Stimulated activated CD8-positive, alpha-beta memory T cell treated with anti-CD3 and anti-CD28 coated beads, Interleukin-7, amount 100 ng/mL, for 1 hour (primary cell): ENCODE data around the gene NDNF.

Experiments used
- DNase-seq, 2 donors: peaks; one replicate each; pipeline ENCODE4 v3.0.0-alpha.2; 2020; ENCODE audit warnings: low read depth in 2 of 2

The NDNF gene

DNA sequence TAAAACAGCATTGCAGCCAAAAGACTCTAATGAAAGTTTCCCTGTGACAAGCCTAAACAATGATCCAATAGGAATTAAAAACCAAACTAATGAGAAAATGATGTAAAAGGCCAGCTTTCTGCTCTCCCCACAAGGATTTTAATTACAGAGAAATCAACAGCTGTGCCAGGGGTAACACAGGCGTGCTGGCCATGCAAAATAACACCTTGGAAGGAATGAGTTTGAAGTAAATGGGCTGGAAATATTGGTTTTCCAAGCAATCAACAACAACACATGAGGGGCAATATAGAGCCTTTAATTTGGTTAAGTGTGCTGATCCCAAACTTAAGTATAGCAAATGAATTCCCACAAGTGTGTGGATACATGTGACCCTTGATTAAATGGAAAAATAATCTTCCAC is 56.9 kb downstream of the NDNF start:
- no peak for DNase-seq

DNA sequence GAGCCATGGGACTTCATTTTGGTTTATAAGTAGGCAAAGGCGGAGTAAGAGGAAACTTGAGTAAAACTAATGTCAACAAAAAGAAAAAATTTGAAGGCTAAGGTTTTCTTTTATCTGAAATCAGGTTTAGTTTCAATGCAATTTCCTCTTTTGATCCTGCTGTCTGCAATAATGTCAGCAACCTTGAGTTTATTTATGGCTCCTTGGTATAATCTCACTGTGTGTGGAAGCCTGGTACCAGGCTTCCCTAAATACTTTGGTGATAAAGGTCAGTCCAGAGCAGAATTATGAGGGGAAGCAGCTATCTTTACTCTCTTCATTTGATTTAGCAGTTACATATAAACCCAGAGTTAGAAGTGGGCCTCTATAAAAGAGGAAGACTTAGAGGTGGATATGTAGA is 57.8 kb downstream of the NDNF start:
- DNase-seq: no peak

GRCh38 chr4:121011780-121012340 is 60.5 kb downstream of the NDNF start:
- DNase-seq: no peak

DNA sequence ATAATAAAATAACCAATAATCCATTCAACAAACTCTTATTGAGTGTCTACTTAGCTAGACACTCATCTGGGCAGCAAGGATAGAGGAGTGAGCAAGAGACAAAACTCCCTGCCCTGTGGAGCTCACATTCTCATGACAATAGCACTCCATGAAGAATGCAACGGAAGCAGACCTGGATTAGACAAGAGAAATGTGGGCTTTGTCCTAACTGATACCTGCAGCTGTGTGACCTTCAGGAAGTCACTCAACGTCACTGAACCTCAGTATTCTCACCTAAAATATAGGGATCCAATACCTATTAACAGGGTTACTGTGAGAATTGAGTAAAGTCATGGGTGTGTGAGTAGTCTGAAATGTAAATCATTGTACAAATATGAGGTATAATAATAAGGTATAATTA is 61.2 kb downstream of the NDNF start:
- DNase-seq: no peak

DNA sequence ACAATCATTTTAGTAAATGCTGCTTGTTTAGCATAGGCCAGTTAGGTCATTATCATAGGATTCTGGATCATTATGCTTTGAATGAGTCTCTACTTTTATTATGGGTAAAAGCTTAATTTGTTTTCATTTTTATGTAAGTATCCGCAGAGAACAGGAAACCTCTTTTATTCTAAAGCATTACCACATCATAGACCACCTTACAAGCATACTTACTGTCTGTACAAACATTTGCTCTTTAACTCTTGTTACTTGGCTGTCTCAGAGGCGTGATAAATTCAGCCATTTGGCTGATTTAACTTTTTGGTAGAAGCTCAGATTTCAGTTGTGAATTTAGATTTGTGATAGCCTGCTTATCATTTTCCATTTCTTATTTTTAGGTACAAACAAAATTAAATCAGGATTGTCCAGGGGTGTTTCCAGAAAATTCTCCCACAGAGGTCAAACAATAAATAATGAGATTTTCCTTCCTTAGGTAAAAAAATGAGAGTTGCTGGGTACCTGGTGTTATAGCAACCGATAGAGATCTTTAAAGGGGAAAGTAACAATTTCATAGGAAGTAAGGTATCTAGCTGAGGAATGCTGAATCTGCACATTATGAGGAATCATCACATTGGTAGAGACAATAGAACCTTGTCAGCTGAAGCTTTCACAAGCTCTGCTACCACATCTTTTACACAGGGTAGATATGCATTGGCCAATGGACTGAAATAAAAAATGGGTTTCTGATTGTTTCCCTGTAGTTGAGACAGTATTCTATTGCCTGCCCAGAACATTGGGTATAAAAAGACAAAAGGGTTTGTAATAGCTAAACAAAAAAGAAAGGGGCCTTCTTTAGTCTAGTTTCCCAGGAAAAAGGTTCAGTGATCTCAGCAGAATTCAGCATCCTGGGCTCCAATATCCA is 62.5 kb downstream of the NDNF start:
- DNase-seq: no peak

DNA sequence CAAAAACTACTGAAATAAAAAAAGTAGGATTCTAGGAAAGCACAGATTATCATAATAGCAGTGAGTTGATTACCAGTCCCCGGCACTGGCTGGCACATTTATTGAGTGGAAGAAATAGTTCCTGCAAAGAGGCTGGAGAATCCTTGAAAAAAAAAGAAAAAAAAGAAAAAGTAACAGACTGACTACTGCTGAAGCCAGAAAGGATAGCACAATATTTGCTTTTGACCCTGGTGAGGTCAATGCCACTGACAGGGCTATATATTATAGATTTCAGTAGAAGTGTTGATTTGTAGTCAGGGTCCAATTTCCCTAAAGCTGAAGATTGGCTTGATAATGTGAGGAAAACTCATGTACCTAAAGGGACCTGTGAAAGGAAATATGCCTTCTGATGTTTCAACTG is 64.7 kb downstream of the NDNF start:
- no peak for DNase-seq

DNA sequence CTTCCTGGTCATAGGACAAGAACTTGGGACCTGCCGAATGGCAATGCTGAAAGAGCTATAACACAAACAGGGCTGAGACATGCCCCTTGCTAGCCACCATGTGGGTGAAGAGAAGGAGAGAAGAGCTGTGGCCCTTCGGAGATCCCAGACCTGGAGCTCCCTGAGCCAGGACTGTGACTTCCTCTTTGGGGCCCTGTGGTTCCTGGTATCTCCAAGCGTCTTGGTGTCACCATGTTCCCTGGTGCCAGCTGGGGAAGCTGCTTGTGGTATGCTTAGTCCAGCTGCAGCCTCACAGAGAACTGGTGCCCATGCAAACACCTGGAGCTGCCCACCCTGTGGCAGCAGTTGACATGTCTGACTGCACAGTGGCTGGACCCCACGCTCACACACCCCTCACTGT is 68.5 kb downstream of the NDNF start:
- DNase-seq: no peak

GRCh38 chr4:120995266-120996010 is 76.9 kb downstream of the NDNF start:
- DNase-seq: no peak

DNA sequence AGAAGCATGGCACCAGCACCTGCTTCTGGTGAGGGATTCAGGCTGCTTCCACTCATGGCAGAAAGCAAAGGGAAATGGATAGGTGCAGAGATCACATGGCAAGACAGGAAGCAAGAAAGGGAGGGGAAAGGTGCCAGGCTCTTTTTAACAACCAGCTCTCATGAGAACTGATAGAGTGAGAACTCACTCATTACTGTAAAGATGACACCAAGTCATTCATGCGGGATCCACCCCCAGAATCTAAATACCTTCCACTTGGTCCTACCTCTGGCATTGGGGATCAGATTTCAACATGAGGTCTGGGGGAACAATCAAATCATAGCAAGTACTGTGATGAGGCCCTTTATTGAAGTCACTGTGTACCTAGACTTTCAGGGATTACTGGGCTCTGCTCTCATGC is 77.8 kb downstream of the NDNF start:
- DNase-seq: no peak

DNA sequence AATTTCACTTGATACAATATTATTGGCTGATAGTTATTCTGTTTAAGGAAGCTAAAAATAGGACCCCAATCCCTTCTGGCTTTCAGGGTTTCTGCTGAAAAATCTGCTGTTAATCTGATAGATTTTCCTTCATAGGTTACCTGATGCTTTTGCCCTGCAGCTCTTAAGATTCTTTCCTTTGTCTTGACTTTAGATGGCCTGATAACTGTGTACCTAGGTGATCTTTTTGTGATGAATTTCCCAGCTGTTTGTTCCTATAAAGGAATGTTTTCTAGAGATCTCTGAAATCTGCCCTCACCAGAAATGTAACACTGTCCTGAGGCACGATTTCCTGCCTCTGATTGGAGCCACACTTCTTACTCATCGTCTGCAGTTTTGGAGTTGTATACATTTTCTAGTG is 80.5 kb downstream of the NDNF start:
- DNase-seq: no peak

- no peak for DNase-seq
These were observed 82.1 kb downstream of the NDNF start for GRCh38 chr4:120990246-120990645.
